ENCODE data around the gene XKR8.

Gene XKR8

GRCh38 chr1:27956761-27957160, 3.0 kb upstream of the XKR8 start:
- DNase-seq, result no peak

GRCh38 chr1:27957655-27958054, 2.1 kb upstream of the XKR8 start:
- no peak for DNase-seq

GRCh38 chr1:27958513-27958912, 1.3 kb upstream of the XKR8 start:
- no peak for DNase-seq

- DNase-seq, result no peak
Observed at GRCh38 chr1:27960762-27961645, 1.2 kb downstream of the XKR8 start.

GRCh38 chr1:27961646-27962221, 2.0 kb downstream of the XKR8 start:
- DNase-seq, result no peak

GRCh38 chr1:27963393-27963792, 3.6 kb downstream of the XKR8 start:
- DNase-seq, result no peak

- DNase-seq, result no peak
Observed at GRCh38 chr1:27966402-27967105, 6.8 kb downstream of the XKR8 start.

GRCh38 chr1:27967106-27967883, 7.5 kb downstream of the XKR8 start:
- DNase-seq, result no peak

GRCh38 chr1:27967884-27968466, 8.2 kb downstream of the XKR8 start:
- DNase-seq, result no peak

GRCh38 chr1:27968692-27969091, 8.9 kb downstream of the XKR8 start:
- no peak for DNase-seq

GRCh38 chr1:27970401-27970800, 10.6 kb downstream of the XKR8 start:
- DNase-seq, result no peak

GRCh38 chr1:27971674-27972073, 11.9 kb downstream of the XKR8 start:
- no peak for DNase-seq

GRCh38 chr1:27972141-27972540, 12.4 kb downstream of the XKR8 start:
- no peak for DNase-seq

- DNase-seq, result no peak
Observed at GRCh38 chr1:27973771-27974416, 14.1 kb downstream of the XKR8 start.

GRCh38 chr1:27974417-27974781, 14.6 kb downstream of the XKR8 start:
- DNase-seq, result no peak

- DNase-seq, result no peak
Observed at GRCh38 chr1:27979151-27979858, 19.5 kb downstream of the XKR8 start.

- no peak for DNase-seq
Observed at GRCh38 chr1:27979859-27980201, 20.1 kb downstream of the XKR8 start.

- no peak for DNase-seq
Observed at GRCh38 chr1:27980216-27980845, 20.6 kb downstream of the XKR8 start.

- no peak for DNase-seq
Observed at GRCh38 chr1:27981145-27981544, 21.4 kb downstream of the XKR8 start.

GRCh38 chr1:27990920-27991537, 31.3 kb downstream of the XKR8 start:
- no peak for DNase-seq

- peak; percentile 45 for DNase-seq
Observed at GRCh38 chr1:27992276-27992675, 32.5 kb downstream of the XKR8 start.

Data from activated gamma-delta T cell treated with Interleukin-2 at 50 U/mL for 16 hours (primary cell).